Keratinocyte (primary cell): ENCODE measurements around the gene CKMT2. TPM values are rescaled to one million over a fixed set of nuclear protein-coding genes. Genes with fewer than 3 reads are reported as not detected.

Source experiments
- DNase-seq: peaks from one replicate; pipeline ENCODE4 v3.0.0-alpha.2; 2011; ENCODE audit warnings: low read depth, missing footprints, low spot score
- FAIRE-seq: peaks from 2 replicates; lab custom pipeline; 2011; peaks lifted over from hg19 to GRCh38; lab: Jason Lieb, UNC
- H2AFZ ChIP-seq: 2 replicates; pipeline ENCODE4 v1.6.0; 2012; ENCODE audit warnings: low read length, control low read depth, inconsistent platforms; ENCODE audit not compliant: control insufficient read depth
- H3K27ac ChIP-seq: 2 replicates; pipeline ENCODE4 v1.5.1; 2011; ENCODE audit warnings: low read length; ENCODE audit not compliant: control insufficient read depth, insufficient read depth
- H3K27me3 ChIP-seq: 3 replicates; pipeline ENCODE4 v1.6.0; 2011; ENCODE audit warnings: low read length; ENCODE audit not compliant: control insufficient read depth, insufficient read depth; ENCODE audit errors: extremely low read depth
- H3K36me3 ChIP-seq, 2 experiments: 2 replicates in 1 of 2; 3 replicates in 1 of 2; pipeline ENCODE4 v1.5.1; 2011; ENCODE audit warnings: low read length in 2 of 2, mild to moderate bottlenecking in 1 of 2; ENCODE audit not compliant: control insufficient read depth in 2 of 2, insufficient read depth in 2 of 2; ENCODE audit errors: extremely low read depth in 1 of 2
- H3K4me1 ChIP-seq: 3 replicates; pipeline ENCODE4 v1.5.1; 2011; ENCODE audit warnings: low read length; ENCODE audit not compliant: control insufficient read depth, insufficient read depth; ENCODE audit errors: extremely low read depth
- H3K4me2 ChIP-seq: 3 replicates; pipeline ENCODE4 v1.6.0; 2011; ENCODE audit warnings: low read depth, low read length; ENCODE audit not compliant: control insufficient read depth, insufficient read depth; ENCODE audit errors: extremely low read depth
- H3K4me3 ChIP-seq, 3 experiments: fragments of 200-600 bp in 1 of 3; sonication (generic) in 1 of 3; 2 replicates in 2 of 3; 3 replicates in 1 of 3; pipeline ENCODE4 v1.5.1; 2011 to 2016; ENCODE audit warnings: low read length in 3 of 3, mild to moderate bottlenecking in 3 of 3, control low read depth in 2 of 3, inconsistent platforms in 1 of 3, low read depth in 1 of 3, mixed read lengths in 1 of 3, mixed run types in 1 of 3, moderate library complexity in 1 of 3; ENCODE audit not compliant: control insufficient read depth in 2 of 3, insufficient read depth in 2 of 3; ENCODE audit errors: extremely low read depth in 1 of 3
- H3K79me2 ChIP-seq: 2 replicates; pipeline ENCODE4 v1.6.0; 2012; ENCODE audit warnings: low read length; ENCODE audit not compliant: control insufficient read depth, insufficient read depth
- H3K9ac ChIP-seq: 3 replicates; pipeline ENCODE4 v1.6.0; 2011; ENCODE audit warnings: low read length; ENCODE audit not compliant: control insufficient read depth, insufficient read depth; ENCODE audit errors: extremely low read depth
- H3K9me1 ChIP-seq: 3 replicates; pipeline ENCODE4 v1.6.0; 2011; ENCODE audit warnings: low read length; ENCODE audit not compliant: control insufficient read depth, insufficient read depth; ENCODE audit errors: extremely low read depth
- H3K9me3 ChIP-seq: 2 replicates; pipeline ENCODE4 v1.5.1; 2012; ENCODE audit warnings: low read depth, low read length; ENCODE audit not compliant: control insufficient read depth
- H4K20me1 ChIP-seq: 3 replicates; pipeline ENCODE4 v1.6.0; 2011; ENCODE audit warnings: low read length; ENCODE audit not compliant: control insufficient read depth, insufficient read depth; ENCODE audit errors: extremely low read depth
- EZH2 ChIP-seq: IDR thresholded peaks from one replicate; pipeline ENCODE4 v1.6.1; 2012; ENCODE audit warnings: inconsistent platforms, mild to moderate bottlenecking, low read length, moderate library complexity
- dilution Hi-C: fragments of 300-500 bp; cut with MboI; formaldehyde crosslinking; loops from one replicate; pipeline ENCODE4 v1.7.0; 2020; ENCODE audit warnings: low sequenced_read_pairs; ENCODE audit not compliant: extremely low pct_ligation_motif_present
- polyA plus RNA-seq, 5 experiments: library from polyadenylated mRNA; depleted of rRNA in 3 of 5; stranded (reverse) in 3 of 5; stranded (forward) in 1 of 5; unstranded in 1 of 5; fragments of >200 nt; gene quantifications; 1 replicate in 1 of 5; 2 replicates in 3 of 5; 3 replicates in 1 of 5; pipeline versions ENCODE4 v1.2.1 to v1.2.3, GENCODE V29; 2011 to 2012; ENCODE audit warnings: missing spikeins in 2 of 5, low read depth in 1 of 5, low replicate concordance in 1 of 5
- TF ChIP-seq, protein P1 (sequence below), 3 experiments: IDR thresholded peaks in 1 of 3; conservative IDR thresholded peaks in 1 of 3; optimal IDR thresholded peaks in 1 of 3; 2 replicates in 2 of 3; 3 replicates in 1 of 3; pipeline versions ENCODE3 to v1.5.1; 2011; ENCODE audit warnings: low read length in 3 of 3, mild to moderate bottlenecking in 3 of 3, moderate library complexity in 2 of 3, control low read depth in 1 of 3, inconsistent platforms in 1 of 3; ENCODE audit not compliant: insufficient read depth in 2 of 3; ENCODE audit errors: extremely low read depth in 1 of 3

Gene CKMT2
- polyA plus RNA-seq, 1 donor (not counting 4 experiments of a cell fraction or from before 2014, with no cell fraction given) = not detected

DNA sequence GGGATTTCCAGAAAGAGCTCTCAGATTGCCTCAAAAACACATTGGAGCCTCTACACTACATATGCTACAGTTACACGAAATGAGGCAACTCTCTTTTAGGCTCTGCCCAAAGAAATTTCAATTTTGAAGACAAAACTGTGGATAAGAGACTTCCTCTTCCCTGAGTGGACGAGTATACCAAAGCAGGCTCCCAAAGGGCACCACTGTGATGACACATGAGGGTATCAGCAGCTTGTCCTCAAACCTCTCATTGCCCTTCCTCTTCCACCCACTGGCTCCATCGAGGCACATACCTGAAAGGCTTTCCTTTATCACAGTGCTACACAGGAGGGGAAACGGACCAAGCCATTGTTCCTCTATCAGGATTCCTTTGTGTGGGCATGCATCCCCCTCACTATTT lies 11.3 kb downstream of the CKMT2 start:
- no peaks in the 10 kb centered on the region for H3K9me1 ChIP-seq
- H3K4me1 ChIP-seq = peaks cover 3% of the 10 kb centered on the region
- H3K36me3 ChIP-seq = no peaks in the 10 kb centered on the region
- H3K27me3 ChIP-seq = no peaks in the 10 kb centered on the region
- no peak overlapping the region for H3K27ac ChIP-seq
- no peak overlapping the region for H3K4me3 ChIP-seq
- DNase-seq (no peak), FAIRE-seq (no peak)
- H2AFZ ChIP-seq = no peak overlapping the region
- TF ChIP-seq, protein P1, sequence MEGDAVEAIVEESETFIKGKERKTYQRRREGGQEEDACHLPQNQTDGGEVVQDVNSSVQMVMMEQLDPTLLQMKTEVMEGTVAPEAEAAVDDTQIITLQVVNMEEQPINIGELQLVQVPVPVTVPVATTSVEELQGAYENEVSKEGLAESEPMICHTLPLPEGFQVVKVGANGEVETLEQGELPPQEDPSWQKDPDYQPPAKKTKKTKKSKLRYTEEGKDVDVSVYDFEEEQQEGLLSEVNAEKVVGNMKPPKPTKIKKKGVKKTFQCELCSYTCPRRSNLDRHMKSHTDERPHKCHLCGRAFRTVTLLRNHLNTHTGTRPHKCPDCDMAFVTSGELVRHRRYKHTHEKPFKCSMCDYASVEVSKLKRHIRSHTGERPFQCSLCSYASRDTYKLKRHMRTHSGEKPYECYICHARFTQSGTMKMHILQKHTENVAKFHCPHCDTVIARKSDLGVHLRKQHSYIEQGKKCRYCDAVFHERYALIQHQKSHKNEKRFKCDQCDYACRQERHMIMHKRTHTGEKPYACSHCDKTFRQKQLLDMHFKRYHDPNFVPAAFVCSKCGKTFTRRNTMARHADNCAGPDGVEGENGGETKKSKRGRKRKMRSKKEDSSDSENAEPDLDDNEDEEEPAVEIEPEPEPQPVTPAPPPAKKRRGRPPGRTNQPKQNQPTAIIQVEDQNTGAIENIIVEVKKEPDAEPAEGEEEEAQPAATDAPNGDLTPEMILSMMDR (optimal IDR thresholded peaks at IDR 0.05 in 1 of 3, IDR thresholded peaks at IDR 0.05 in 1 of 3, conservative IDR thresholded peaks at IDR 0.05 in 1 of 3; ENCODE audit: extremely low read depth in 1 of 3, insufficient read depth in 2 of 3, low read length in 3 of 3) = no peak
- no peak for TF ChIP-seq EZH2
- H3K9me3 ChIP-seq = no peaks in the 10 kb centered on the region
- H4K20me1 ChIP-seq = no peaks in the 10 kb centered on the region
- H3K79me2 ChIP-seq = no peaks in the 10 kb centered on the region
- dilution Hi-C loops = no loop called here
- H3K4me2 ChIP-seq = no peak overlapping the region
- no peak overlapping the region for H3K9ac ChIP-seq

DNA sequence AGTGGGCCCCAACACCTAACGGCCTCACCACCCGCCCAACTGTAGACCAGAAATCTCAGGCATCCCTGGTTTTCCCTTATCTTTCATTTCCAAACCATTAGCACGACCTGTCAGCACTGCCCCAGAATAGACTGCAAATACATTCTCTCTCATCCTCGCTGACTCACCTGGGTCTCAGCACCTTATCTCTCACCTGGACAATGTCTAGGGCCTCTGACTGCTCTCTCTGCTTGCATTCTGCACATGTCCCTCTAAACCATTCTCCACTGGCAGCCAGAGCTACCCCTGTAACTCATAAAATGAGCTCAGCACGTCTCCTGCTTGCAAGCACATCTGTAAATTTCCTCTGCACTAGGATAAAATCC lies 12.7 kb downstream of the CKMT2 start:
- H3K27ac ChIP-seq = no peak overlapping the region
- no peak for FAIRE-seq
- H3K4me1 ChIP-seq = no peaks in the 10 kb centered on the region
- H3K9me3 ChIP-seq = no peaks in the 10 kb centered on the region
- H4K20me1 ChIP-seq = no peaks in the 10 kb centered on the region
- H3K4me2 ChIP-seq = no peak overlapping the region
- H3K27me3 ChIP-seq = no peaks in the 10 kb centered on the region
- no peak overlapping the region for H3K4me3 ChIP-seq
- DNase-seq = no peak
- no peaks in the 10 kb centered on the region for H3K36me3 ChIP-seq
- no peaks in the 10 kb centered on the region for H3K79me2 ChIP-seq
- H3K9me1 ChIP-seq = no peaks in the 10 kb centered on the region
- TF ChIP-seq EZH2 = no peak
- TF ChIP-seq, protein P1 (optimal IDR thresholded peaks at IDR 0.05 in 1 of 3, IDR thresholded peaks at IDR 0.05 in 1 of 3, conservative IDR thresholded peaks at IDR 0.05 in 1 of 3; ENCODE audit: extremely low read depth in 1 of 3, insufficient read depth in 2 of 3, low read length in 3 of 3) = no peak
- no peak overlapping the region for H2AFZ ChIP-seq
- H3K9ac ChIP-seq = no peak overlapping the region
- dilution Hi-C loops = no loop called here
